Activated CD4-positive, CD25-positive, alpha-beta regulatory T cell treated with anti-CD3 and anti-CD28 coated beads, Interleukin-2, amount 50 U/mL, for 16 hours (primary cell): ENCODE results near the gene IRF6.

Experiments used
- DNase-seq: peaks from one replicate; pipeline ENCODE4 v3.0.0-alpha.2; 2020; ENCODE audit warnings: low read depth, low spot score

Gene IRF6

GRCh38 chr1:209736490-209737117 lies 69.3 kb downstream of the IRF6 start:
- DNase-seq, result no peak
